GM23338 (cell line): ENCODE measurements around the gene ARHGAP1. TPM values are rescaled to one million over a fixed set of nuclear protein-coding genes. Genes with fewer than 3 reads are reported as not detected.

Experiments used
- ATAC-seq: fragments of 200-7000 bp; cut with Tn5 transposase; 3 replicates; pipeline ENCODE4 v1.9.1; 2020
- DNase-seq: peaks from one replicate; pipeline ENCODE4 v3.0.0-alpha.2; 2015; ENCODE audit warnings: low spot score
- H2AFZ ChIP-seq: fragments of 200-600 bp; sonication (generic); 2 replicates; pipeline ENCODE4 v1.8.0; 2016; ENCODE audit warnings: antibody characterized with exemption, mild to moderate bottlenecking, moderate library complexity
- H3F3A ChIP-seq: fragments of 200-600 bp; sonication (generic); replicated peaks from 2 replicates; pipeline ENCODE4 v1.8.0; 2017; ENCODE audit warnings: antibody characterized with exemption, mixed run types, low read depth
- H3K27ac ChIP-seq: fragments of 200-600 bp; sonication (generic); 2 replicates; pipeline ENCODE4 v1.6.1; 2016; ENCODE audit warnings: low read depth
- H3K27me3 ChIP-seq: fragments of 200-600 bp; sonication (generic); 2 replicates; pipeline ENCODE4 v1.8.0; 2016; ENCODE audit warnings: mild to moderate bottlenecking, mixed run types, moderate library complexity; ENCODE audit not compliant: insufficient read depth
- H3K36me3 ChIP-seq: fragments of 200-600 bp; sonication (generic); 2 replicates; pipeline ENCODE4 v1.8.0; 2016; ENCODE audit warnings: mild to moderate bottlenecking; ENCODE audit not compliant: insufficient read depth
- H3K4me1 ChIP-seq: fragments of 200-600 bp; sonication (generic); 2 replicates; pipeline ENCODE4 v1.8.0; 2016; ENCODE audit warnings: mild to moderate bottlenecking, moderate library complexity; ENCODE audit not compliant: insufficient read depth
- H3K4me2 ChIP-seq: fragments of 200-600 bp; sonication (generic); 2 replicates; pipeline ENCODE4 v1.7.1; 2017; ENCODE audit warnings: mixed run types
- H3K4me3 ChIP-seq: fragments of 200-600 bp; sonication (generic); 2 replicates; pipeline ENCODE4 v1.6.1; 2016; ENCODE audit warnings: mixed run types
- H3K79me2 ChIP-seq: fragments of 200-600 bp; sonication (generic); replicated peaks from 2 replicates; pipeline ENCODE4 v1.8.0; 2017; ENCODE audit warnings: mild to moderate bottlenecking; ENCODE audit not compliant: insufficient read depth
- H3K9me2 ChIP-seq: fragments of 200-600 bp; sonication (generic); 2 replicates; pipeline ENCODE4 v1.8.0; 2017; ENCODE audit not compliant: insufficient read depth
- H4K20me1 ChIP-seq: fragments of 200-600 bp; sonication (generic); replicated peaks from 2 replicates; pipeline ENCODE4 v1.8.0; 2017; ENCODE audit warnings: mild to moderate bottlenecking; ENCODE audit not compliant: insufficient read depth
- H3K27ac Mint-ChIP-seq: 2 replicates; pipeline ENCODE4 v1.8.0; 2020; ENCODE audit warnings: inconsistent platforms, mild to moderate bottlenecking, moderate library complexity, mixed read lengths
- H3K27me3 Mint-ChIP-seq: 3 replicates; pipeline ENCODE4 v1.8.0; 2022; ENCODE audit warnings: low read depth, mild to moderate bottlenecking, moderate library complexity, mixed read lengths, inconsistent platforms; ENCODE audit not compliant: insufficient read depth, poor library complexity
- H3K36me3 Mint-ChIP-seq: 3 replicates; pipeline ENCODE4 v1.8.0; 2021; ENCODE audit warnings: low read depth, mild to moderate bottlenecking, inconsistent platforms, moderate library complexity, mixed read lengths
- H3K4me1 Mint-ChIP-seq: 3 replicates; pipeline ENCODE4 v1.8.0; 2020; ENCODE audit warnings: mild to moderate bottlenecking, inconsistent platforms, mixed read lengths
- H3K4me3 Mint-ChIP-seq: 3 replicates; pipeline ENCODE4 v1.8.0; 2021; ENCODE audit warnings: moderate library complexity, mild to moderate bottlenecking, inconsistent platforms, mixed read lengths
- H3K9me3 Mint-ChIP-seq: 3 replicates; pipeline ENCODE4 v1.8.0; 2020; ENCODE audit warnings: moderate library complexity, mild to moderate bottlenecking, inconsistent platforms, mixed read lengths
- CREB1 ChIP-seq: fragments of 250-450 bp; sonication (Bioruptor Pico); IDR thresholded peaks from 2 replicates; pipeline ENCODE4 v1.5.0; 2020; ENCODE audit warnings: low read depth, mild to moderate bottlenecking, moderate library complexity
- CTCF ChIP-seq, 2 experiments: fragments of 200-600 bp in 1 of 2; sonication (generic) in 1 of 2; conservative IDR thresholded peaks; 2 replicates each; pipeline versions ENCODE4 v1.5.1 to v1.6.1; 2016 to 2017; ENCODE audit warnings: antibody characterized with exemption in 2 of 2, low read depth in 2 of 2, mild to moderate bottlenecking in 2 of 2, moderate library complexity in 1 of 2
- EZH2 ChIP-seq: fragments of 200-600 bp; sonication (generic); IDR thresholded peaks from one replicate; pipeline ENCODE4 v1.8.0; 2017; ENCODE audit warnings: antibody characterized with exemption, mild to moderate bottlenecking, low read depth; ENCODE audit not compliant: unreplicated experiment
- JUNB ChIP-seq: IDR thresholded peaks from one replicate; pipeline ENCODE4 v1.6.1; 2016; ENCODE audit warnings: antibody characterized with exemption; ENCODE audit not compliant: unreplicated experiment
- NANOG ChIP-seq: IDR thresholded peaks from 2 replicates; pipeline ENCODE4 v1.6.1; 2016; ENCODE audit warnings: antibody characterized with exemption, borderline replicate concordance
- POLR2AphosphoS5 ChIP-seq: IDR thresholded peaks from 2 replicates; pipeline ENCODE4 v1.6.1; 2016; ENCODE audit warnings: antibody characterized with exemption, low read depth
- STAT1 ChIP-seq: IDR thresholded peaks from one replicate; pipeline ENCODE4 v1.6.1; 2016; ENCODE audit warnings: antibody characterized with exemption; ENCODE audit not compliant: unreplicated experiment
- ZNF114 ChIP-seq: fragments of 250-450 bp; sonication (Bioruptor Pico); IDR thresholded peaks from 2 replicates; pipeline ENCODE4 v1.5.0; 2020; ENCODE audit warnings: mild to moderate bottlenecking, moderate library complexity
- ZNF331 ChIP-seq: fragments of 250-450 bp; sonication (Bioruptor Pico); IDR thresholded peaks from 2 replicates; pipeline ENCODE4 v1.5.0; 2020; ENCODE audit warnings: low read depth, mild to moderate bottlenecking, moderate library complexity
- ZNF462 ChIP-seq: fragments of 250-450 bp; sonication (Bioruptor Pico); IDR thresholded peaks from 2 replicates; pipeline ENCODE4 v1.5.0; 2020; ENCODE audit warnings: mild to moderate bottlenecking, moderate library complexity
- polyA plus RNA-seq: library from polyadenylated mRNA; unstranded; fragments of >200 nt; fragmentation: Nextera tagmentation; extraction: Ambion mirVana; gene quantifications from 2 replicates; pipeline ENCODE4 v1.2.1, GENCODE V29; 2016
- total RNA-seq: library from RNA; depleted of rRNA; stranded (reverse); fragments of >200 nt; shearing (Covaris generic); gene quantifications from 2 replicates; pipeline ENCODE4 v1.2.3, GENCODE V29; 2014
- TF ChIP-seq, protein P1 (sequence below): IDR thresholded peaks from one replicate; pipeline ENCODE4 v1.6.1; 2018; ENCODE audit warnings: antibody characterized with exemption; ENCODE audit not compliant: unreplicated experiment

The ARHGAP1 gene
- total and polyA plus RNA-seq, 2 experiments from 2014 or later, result 23.4 to 38.1 TPM

DNA sequence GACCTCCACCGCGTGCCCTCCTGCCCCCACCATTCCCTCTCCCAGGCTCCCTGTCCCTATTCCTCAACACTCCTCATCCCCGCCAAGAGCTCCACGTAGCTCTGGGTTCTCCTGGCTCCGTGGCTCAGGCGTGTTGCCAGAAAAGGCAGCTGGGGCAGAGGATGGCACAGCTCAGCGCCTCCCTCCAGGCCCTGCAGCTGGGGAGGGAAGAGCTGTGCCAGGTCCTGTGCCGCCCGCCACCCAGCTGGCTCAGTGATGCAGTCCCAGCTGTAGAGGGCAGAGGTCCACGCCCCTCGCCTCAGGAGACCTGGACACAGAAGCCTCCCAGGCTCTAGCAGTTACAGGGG is 4.2 kb downstream of the ARHGAP1 start:
- peaks cover 14% of the 10 kb centered on the region; the same call in 2 of the 3 replicates for H3K4me1 Mint-ChIP-seq

More for the DNA sequence above, 4.2 kb downstream of the ARHGAP1 start:
- Mint-ChIP-seq H3K9me3 (no peaks in the 10 kb centered on the region), H3K36me3 (peaks cover 5% of the 10 kb centered on the region; the same call in 1 of the 3 replicates), H3K4me3 (no peak overlapping the region), H3K27me3 (peaks cover 12% of the 10 kb centered on the region), H3K27ac (no peak overlapping the region)
- H3K9me2 ChIP-seq, result no peaks in the 10 kb centered on the region
- H3K4me3 ChIP-seq, result no peak overlapping the region
- no peak overlapping the region for H2AFZ ChIP-seq
- TF ChIP-seq, protein P1, sequence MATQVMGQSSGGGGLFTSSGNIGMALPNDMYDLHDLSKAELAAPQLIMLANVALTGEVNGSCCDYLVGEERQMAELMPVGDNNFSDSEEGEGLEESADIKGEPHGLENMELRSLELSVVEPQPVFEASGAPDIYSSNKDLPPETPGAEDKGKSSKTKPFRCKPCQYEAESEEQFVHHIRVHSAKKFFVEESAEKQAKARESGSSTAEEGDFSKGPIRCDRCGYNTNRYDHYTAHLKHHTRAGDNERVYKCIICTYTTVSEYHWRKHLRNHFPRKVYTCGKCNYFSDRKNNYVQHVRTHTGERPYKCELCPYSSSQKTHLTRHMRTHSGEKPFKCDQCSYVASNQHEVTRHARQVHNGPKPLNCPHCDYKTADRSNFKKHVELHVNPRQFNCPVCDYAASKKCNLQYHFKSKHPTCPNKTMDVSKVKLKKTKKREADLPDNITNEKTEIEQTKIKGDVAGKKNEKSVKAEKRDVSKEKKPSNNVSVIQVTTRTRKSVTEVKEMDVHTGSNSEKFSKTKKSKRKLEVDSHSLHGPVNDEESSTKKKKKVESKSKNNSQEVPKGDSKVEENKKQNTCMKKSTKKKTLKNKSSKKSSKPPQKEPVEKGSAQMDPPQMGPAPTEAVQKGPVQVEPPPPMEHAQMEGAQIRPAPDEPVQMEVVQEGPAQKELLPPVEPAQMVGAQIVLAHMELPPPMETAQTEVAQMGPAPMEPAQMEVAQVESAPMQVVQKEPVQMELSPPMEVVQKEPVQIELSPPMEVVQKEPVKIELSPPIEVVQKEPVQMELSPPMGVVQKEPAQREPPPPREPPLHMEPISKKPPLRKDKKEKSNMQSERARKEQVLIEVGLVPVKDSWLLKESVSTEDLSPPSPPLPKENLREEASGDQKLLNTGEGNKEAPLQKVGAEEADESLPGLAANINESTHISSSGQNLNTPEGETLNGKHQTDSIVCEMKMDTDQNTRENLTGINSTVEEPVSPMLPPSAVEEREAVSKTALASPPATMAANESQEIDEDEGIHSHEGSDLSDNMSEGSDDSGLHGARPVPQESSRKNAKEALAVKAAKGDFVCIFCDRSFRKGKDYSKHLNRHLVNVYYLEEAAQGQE, result no peak
- TF ChIP-seq CREB1 (no peak), CTCF (conservative IDR thresholded peaks at IDR 0.05; ENCODE audit: low read depth in 2 of 2) (no peak), JUNB (no peak), STAT1 (no peak), POLR2AphosphoS5 (no peak), ZNF331 (CRISPR knock-in tag) (no peak), EZH2 (no peak), ZNF114 (CRISPR knock-in tag) (no peak), NANOG (no peak), ZNF462 (CRISPR knock-in tag) (no peak)
- H3F3A ChIP-seq, result no peaks in the 10 kb centered on the region
- 0 out of 2 replicates have a peak, but pooled peaks cover 4% of the 10 kb centered on the region for H3K4me1 ChIP-seq
- peaks cover 14% of the 10 kb centered on the region for H3K79me2 ChIP-seq
- no peak overlapping the region for H3K4me2 ChIP-seq
- H3K27ac ChIP-seq, result no peak overlapping the region
- DNase-seq, result no peak
- H4K20me1 ChIP-seq, result no peaks in the 10 kb centered on the region
- ATAC-seq, result no peak
- no peaks in the 10 kb centered on the region for H3K36me3 ChIP-seq
- H3K27me3 ChIP-seq, result no peaks in the 10 kb centered on the region
